ENCODE data around the gene EFNA5. TPM values are rescaled to one million over a fixed set of nuclear protein-coding genes. Genes with fewer than 3 reads are reported as not detected.

The EFNA5 gene
- total RNA-seq, 2 experiments from 2014 or later, result not detected

- no peaks in the 10 kb centered on the region for H3K4me1 Mint-ChIP-seq
- no peak overlapping the region for H3K4me3 Mint-ChIP-seq
- H3K27me3 Mint-ChIP-seq, result peaks cover 7% of the 10 kb centered on the region
- no peaks in the 10 kb centered on the region for H3K9me3 Mint-ChIP-seq
- ATAC-seq (ENCODE audit: low read depth) (no peak), DNase-seq (no peak)
- POLR2A ChIA-PET, result no interaction called here
- H3K36me3 Mint-ChIP-seq, result no peaks in the 10 kb centered on the region
- no peak overlapping the region for H3K27ac Mint-ChIP-seq
Observed at GRCh38 chr5:107618242-107618641, 52.5 kb downstream of the EFNA5 start.

GRCh38 chr5:107617052-107617451 lies 53.7 kb downstream of the EFNA5 start:
- H3K9me3 Mint-ChIP-seq, result no peaks in the 10 kb centered on the region
- no peak overlapping the region for H3K4me3 Mint-ChIP-seq
- no peaks in the 10 kb centered on the region for H3K4me1 Mint-ChIP-seq
- DNase-seq (no peak), ATAC-seq (ENCODE audit: low read depth) (no peak)
- H3K36me3 Mint-ChIP-seq, result no peaks in the 10 kb centered on the region
- POLR2A ChIA-PET, result no interaction called here
- no peak overlapping the region for H3K27ac Mint-ChIP-seq
- peaks cover 7% of the 10 kb centered on the region for H3K27me3 Mint-ChIP-seq

GRCh38 chr5:107616213-107616612 lies 54.5 kb downstream of the EFNA5 start:
- DNase-seq (no peak), ATAC-seq (ENCODE audit: low read depth) (no peak)
- no peaks in the 10 kb centered on the region for H3K36me3 Mint-ChIP-seq
- H3K4me3 Mint-ChIP-seq, result no peak overlapping the region
- H3K27ac Mint-ChIP-seq, result no peak overlapping the region
- H3K9me3 Mint-ChIP-seq, result no peaks in the 10 kb centered on the region
- no peaks in the 10 kb centered on the region for H3K4me1 Mint-ChIP-seq
- H3K27me3 Mint-ChIP-seq, result peaks cover 7% of the 10 kb centered on the region
- POLR2A ChIA-PET, result no interaction called here

- Mint-ChIP-seq H3K27ac (no peak overlapping the region), H3K4me1 (no peaks in the 10 kb centered on the region), H3K27me3 (peaks cover 7% of the 10 kb centered on the region), H3K4me3 (no peak overlapping the region), H3K9me3 (no peaks in the 10 kb centered on the region), H3K36me3 (no peaks in the 10 kb centered on the region)
- ATAC-seq (ENCODE audit: low read depth) (no peak), DNase-seq (no peak)
- POLR2A ChIA-PET, result no interaction called here
Observed at GRCh38 chr5:107615299-107615817, 55.4 kb downstream of the EFNA5 start.

GRCh38 chr5:107612541-107612940 lies 58.2 kb downstream of the EFNA5 start:
- POLR2A ChIA-PET, result no interaction called here
- peaks cover 7% of the 10 kb centered on the region for H3K27me3 Mint-ChIP-seq

GRCh38 chr5:107610798-107611197 lies 59.9 kb downstream of the EFNA5 start:
- ATAC-seq (ENCODE audit: low read depth), result no peak
- POLR2A ChIA-PET, result no interaction called here

More at GRCh38 chr5:107612541-107612940, 58.2 kb downstream of the EFNA5 start:
- Mint-ChIP-seq H3K4me1 (no peaks in the 10 kb centered on the region), H3K36me3 (no peaks in the 10 kb centered on the region), H3K4me3 (no peak overlapping the region), H3K9me3 (no peaks in the 10 kb centered on the region), H3K27ac (no peak overlapping the region)
- ATAC-seq (ENCODE audit: low read depth) (no peak), DNase-seq (no peak)

DNA sequence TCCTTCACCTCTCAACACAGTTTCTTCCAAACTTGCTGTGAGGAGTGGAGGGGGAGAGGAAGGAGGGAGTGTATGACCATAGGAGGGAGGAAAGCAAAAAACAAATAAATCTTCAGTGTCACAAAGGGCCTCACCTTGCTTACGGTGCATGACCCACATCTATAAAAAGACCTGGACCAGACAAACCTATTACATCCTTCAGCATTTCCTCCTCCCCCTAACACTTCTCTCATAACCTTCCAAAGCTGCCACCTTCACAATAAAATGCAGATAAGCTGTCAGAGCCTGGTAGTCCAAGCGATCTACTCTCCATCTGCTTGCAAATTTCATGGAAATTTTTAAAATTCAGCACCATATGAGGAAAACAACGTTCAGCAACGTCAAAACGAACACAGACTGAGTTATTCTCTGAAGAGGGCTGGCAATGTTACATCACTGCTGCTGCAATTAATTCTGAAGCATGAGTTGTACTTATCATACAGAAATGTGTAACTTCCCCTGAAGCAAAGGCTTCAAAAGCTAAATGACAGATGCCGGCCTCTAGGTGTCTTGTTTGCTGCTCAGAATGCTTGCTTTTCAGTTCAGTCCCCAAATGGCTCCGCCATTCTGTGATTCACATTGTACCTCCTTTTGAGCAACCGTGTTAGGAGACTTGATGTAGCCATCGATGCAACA lies 62.9 kb downstream of the EFNA5 start:
- H3K36me3 Mint-ChIP-seq, result no peaks in the 10 kb centered on the region
- POLR2A ChIA-PET, result no interaction called here
- DNase-seq (no peak), ATAC-seq (ENCODE audit: low read depth) (no peak)
- H3K4me3 Mint-ChIP-seq, result no peak overlapping the region
- peaks cover 8% of the 10 kb centered on the region for H3K27me3 Mint-ChIP-seq
- H3K27ac Mint-ChIP-seq, result no peak overlapping the region
- no peaks in the 10 kb centered on the region for H3K9me3 Mint-ChIP-seq
- no peaks in the 10 kb centered on the region for H3K4me1 Mint-ChIP-seq

More at GRCh38 chr5:107610798-107611197, 59.9 kb downstream of the EFNA5 start:
- Mint-ChIP-seq H3K27me3 (peaks cover 11% of the 10 kb centered on the region), H3K4me1 (no peaks in the 10 kb centered on the region), H3K27ac (no peak overlapping the region), H3K9me3 (no peaks in the 10 kb centered on the region), H3K4me3 (no peak overlapping the region), H3K36me3 (no peaks in the 10 kb centered on the region)
- DNase-seq, result no peak

DNA sequence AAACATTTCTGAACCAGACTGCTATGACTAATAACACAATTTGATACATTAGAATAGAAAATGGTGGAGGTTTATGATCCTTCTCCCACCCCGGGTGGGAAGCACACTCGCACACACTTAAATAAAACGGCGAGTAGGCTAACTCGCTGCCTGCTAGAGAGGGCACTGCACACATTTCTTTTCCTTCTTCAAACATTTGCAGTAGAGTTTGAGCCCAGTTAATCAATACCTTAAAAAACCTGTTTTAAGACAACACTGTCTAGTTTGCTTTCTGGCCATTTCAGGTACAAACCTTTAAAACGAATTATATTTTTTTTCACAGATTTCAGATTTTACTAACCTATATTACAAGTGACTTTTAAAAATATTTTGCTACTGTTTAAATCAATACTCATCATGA lies 63.5 kb downstream of the EFNA5 start:
- POLR2A ChIA-PET, result no interaction called here
- ATAC-seq (ENCODE audit: low read depth) (no peak), DNase-seq (no peak)
- Mint-ChIP-seq H3K27ac (no peak overlapping the region), H3K4me1 (no peaks in the 10 kb centered on the region), H3K27me3 (peaks cover 10% of the 10 kb centered on the region), H3K36me3 (no peaks in the 10 kb centered on the region), H3K4me3 (no peak overlapping the region), H3K9me3 (no peaks in the 10 kb centered on the region)

DNA sequence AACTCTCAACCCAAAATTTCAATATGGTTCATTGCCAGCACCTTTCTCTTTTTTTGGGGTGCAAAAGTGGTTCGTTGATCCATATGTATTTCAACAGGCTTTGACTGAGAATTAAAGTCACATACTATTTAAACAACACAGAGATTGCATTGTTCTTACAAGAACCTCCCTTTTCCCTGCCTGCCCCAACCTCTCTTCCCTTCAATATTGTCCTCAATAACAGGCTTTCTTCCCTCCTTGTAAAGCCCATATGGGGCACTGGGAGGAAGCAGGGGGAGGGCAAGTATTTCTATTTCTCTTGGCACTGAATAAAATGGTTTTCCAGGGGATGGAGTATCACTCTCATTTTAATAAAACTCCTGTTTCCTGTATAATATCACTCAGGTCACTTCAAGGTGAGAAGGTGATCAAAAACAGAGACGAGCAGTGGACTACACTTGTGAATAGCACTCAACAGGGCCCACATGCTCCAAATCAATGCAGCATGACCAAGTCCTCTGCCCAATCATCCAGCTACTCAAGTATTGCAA lies 65.1 kb downstream of the EFNA5 start:
- ATAC-seq (ENCODE audit: low read depth) (no peak), DNase-seq (no peak)
- Mint-ChIP-seq H3K9me3 (no peaks in the 10 kb centered on the region), H3K27ac (no peak overlapping the region), H3K36me3 (no peaks in the 10 kb centered on the region), H3K4me3 (no peak overlapping the region), H3K4me1 (no peaks in the 10 kb centered on the region), H3K27me3 (peaks cover 15% of the 10 kb centered on the region)
- POLR2A ChIA-PET, result no interaction called here

- ATAC-seq (ENCODE audit: low read depth), result no peak
- H3K27ac Mint-ChIP-seq, result no peak overlapping the region
- DNase-seq, result no peak
Observed at GRCh38 chr5:107604990-107605389, 65.7 kb downstream of the EFNA5 start.

GRCh38 chr5:107604146-107604910 lies 66.4 kb downstream of the EFNA5 start:
- DNase-seq, result no peak
- ATAC-seq (ENCODE audit: low read depth), result no peak
- no peaks in the 10 kb centered on the region for H3K9me3 Mint-ChIP-seq
- no peaks in the 10 kb centered on the region for H3K4me1 Mint-ChIP-seq
- no peak overlapping the region for H3K4me3 Mint-ChIP-seq
- H3K36me3 Mint-ChIP-seq, result no peaks in the 10 kb centered on the region
- no peak overlapping the region for H3K27ac Mint-ChIP-seq
- peaks cover 15% of the 10 kb centered on the region for H3K27me3 Mint-ChIP-seq
- POLR2A ChIA-PET, result no interaction called here

More at GRCh38 chr5:107604990-107605389, 65.7 kb downstream of the EFNA5 start:
- Mint-ChIP-seq H3K27me3 (peaks cover 15% of the 10 kb centered on the region), H3K36me3 (no peaks in the 10 kb centered on the region), H3K4me3 (no peak overlapping the region), H3K4me1 (no peaks in the 10 kb centered on the region), H3K9me3 (no peaks in the 10 kb centered on the region)
- POLR2A ChIA-PET, result no interaction called here

DNA sequence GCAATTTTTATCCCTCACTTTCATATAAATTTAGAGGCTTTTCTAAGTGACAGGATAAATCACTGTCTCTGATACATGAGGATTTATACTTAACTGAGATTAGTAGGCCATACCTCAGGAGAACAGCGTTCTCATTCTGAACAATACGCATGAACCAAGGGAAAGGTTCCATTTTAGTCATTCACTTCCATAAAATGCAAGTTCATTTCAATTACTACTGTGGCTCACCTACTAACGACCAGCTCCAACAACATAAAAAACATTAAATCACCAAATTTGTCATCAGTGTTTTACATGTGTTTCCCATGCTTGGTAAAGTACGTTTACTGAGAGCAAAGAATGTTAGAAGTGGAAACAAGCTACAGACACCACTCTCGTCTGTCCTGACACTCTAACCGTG lies 67.4 kb downstream of the EFNA5 start:
- peaks cover 15% of the 10 kb centered on the region for H3K27me3 Mint-ChIP-seq
- DNase-seq (no peak), ATAC-seq (ENCODE audit: low read depth) (no peak)
- no peaks in the 10 kb centered on the region for H3K9me3 Mint-ChIP-seq
- H3K27ac Mint-ChIP-seq, result no peak overlapping the region
- H3K4me3 Mint-ChIP-seq, result no peak overlapping the region
- no peaks in the 10 kb centered on the region for H3K4me1 Mint-ChIP-seq
- H3K36me3 Mint-ChIP-seq, result no peaks in the 10 kb centered on the region
- POLR2A ChIA-PET, result no interaction called here

DNA sequence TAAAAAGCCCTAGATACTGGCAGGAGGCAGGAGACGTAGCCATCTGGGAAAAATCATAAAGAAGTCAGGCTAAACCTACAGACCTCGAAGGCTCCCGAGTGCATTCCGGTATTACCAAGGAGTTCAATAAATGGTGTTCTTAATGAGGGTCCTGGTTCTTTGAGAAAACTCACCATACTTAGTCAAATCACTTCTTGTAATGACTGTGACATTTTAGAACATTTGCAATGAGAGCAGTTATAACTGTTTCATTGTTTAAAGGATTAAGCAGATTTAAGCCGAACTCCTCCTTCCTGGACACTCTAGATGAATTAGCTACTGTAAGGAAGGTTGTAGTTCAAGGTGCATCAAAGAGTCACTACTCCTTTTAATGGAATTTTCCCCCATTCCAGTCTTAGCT lies 67.8 kb downstream of the EFNA5 start:
- no peak for DNase-seq
- H3K27ac Mint-ChIP-seq, result no peak overlapping the region
- H3K9me3 Mint-ChIP-seq, result no peaks in the 10 kb centered on the region
- H3K36me3 Mint-ChIP-seq, result no peaks in the 10 kb centered on the region
- H3K4me1 Mint-ChIP-seq, result no peaks in the 10 kb centered on the region
- H3K4me3 Mint-ChIP-seq, result no peak overlapping the region
- peaks cover 15% of the 10 kb centered on the region for H3K27me3 Mint-ChIP-seq
- no peak for ATAC-seq (ENCODE audit: low read depth)
- POLR2A ChIA-PET, result no interaction called here

DNA sequence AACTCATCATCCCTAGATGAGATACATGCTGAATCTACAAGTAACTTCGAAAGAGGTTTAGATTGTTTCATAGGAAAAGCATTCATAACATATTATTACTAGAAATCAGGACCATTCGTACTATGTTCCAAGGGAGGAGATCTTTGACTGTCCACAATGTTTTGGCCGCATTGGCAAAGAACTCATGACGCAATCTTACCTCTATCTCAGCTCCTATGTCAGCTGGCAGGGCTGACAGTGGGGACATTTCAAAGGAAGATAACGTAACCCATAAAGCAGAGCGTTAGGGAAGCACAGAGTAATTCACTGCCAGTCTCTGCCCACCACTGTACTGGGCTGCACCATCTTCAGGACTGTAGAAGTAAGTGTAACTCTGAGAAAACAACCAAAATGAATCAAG lies 69.7 kb downstream of the EFNA5 start:
- DNase-seq, result no peak
- Mint-ChIP-seq H3K27ac (no peak overlapping the region), H3K27me3 (peaks cover 13% of the 10 kb centered on the region), H3K4me3 (no peak overlapping the region), H3K36me3 (no peaks in the 10 kb centered on the region), H3K9me3 (no peaks in the 10 kb centered on the region), H3K4me1 (no peaks in the 10 kb centered on the region)
- POLR2A ChIA-PET, result no interaction called here
- no peak for ATAC-seq (ENCODE audit: low read depth)
